GM12878 (cell line): ENCODE measurements around the gene ADCY9. TPM values are rescaled to one million over a fixed set of nuclear protein-coding genes. Genes with fewer than 3 reads are reported as not detected.

Experiments used
- ATAC-seq: fragments of 200-7000 bp; cut with Tn5 transposase; 3 replicates; pipeline ENCODE4 v1.9.1; 2020; ENCODE audit warnings: mild to moderate bottlenecking, moderate library complexity
- BruUV-seq: library from RNA; stranded (reverse); fragments of 400-500 nt; replicated peaks from 2 replicates; lab custom pipeline; 2021; lab: Mats Ljungman, UMichigan
- CTCF ChIA-PET: fragments of 300-600 bp; sonication (Branson Sonifier 250); formaldehyde crosslinking; extraction: SDS; loops from one replicate; lab custom pipeline; 2021; ENCODE audit warnings: inconsistent platforms; lab: Yijun Ruan, JAX
- POLR2A ChIA-PET: fragments of 350-600 bp; formaldehyde crosslinking; extraction: SDS; loops from one replicate; lab custom pipeline; 2021; ENCODE audit warnings: inconsistent platforms; lab: Charles Lee
- RAD21 ChIA-PET: fragments of 300-600 bp; sonication (Branson Sonifier 250); formaldehyde crosslinking; loops from one replicate; lab custom pipeline; 2023; ENCODE audit warnings: antibody characterized with exemption; ENCODE audit not compliant: unreplicated experiment; lab: Charles Lee
- SMC1A ChIA-PET: fragments of 300-600 bp; sonication (Branson Sonifier 250); formaldehyde crosslinking; loops from one replicate; lab custom pipeline; 2023; ENCODE audit not compliant: unreplicated experiment, uncharacterized antibody; lab: Charles Lee
- DNase-seq: peaks from one replicate; pipeline ENCODE4 v3.0.0-alpha.2; 2011; ENCODE audit warnings: low read depth, low spot score
- FAIRE-seq: peaks from 3 replicates; lab custom pipeline; 2011; peaks lifted over from hg19 to GRCh38; lab: Jason Lieb, UNC
- H2AFZ ChIP-seq: 2 replicates; pipeline ENCODE4 v1.6.0; 2011; ENCODE audit warnings: low read depth, low read length, control low read depth; ENCODE audit not compliant: control insufficient read depth
- H3K27ac ChIP-seq: 2 replicates; pipeline ENCODE4 v1.5.1; 2011; ENCODE audit warnings: control low read depth; ENCODE audit not compliant: control insufficient read depth, insufficient read depth
- H3K27me3 ChIP-seq, 2 experiments: replicated peaks in 1 of 2; 2 replicates each; pipeline versions ENCODE4 v1.6.0 to v1.6.1; 2011; ENCODE audit warnings: low read length in 1 of 2; ENCODE audit not compliant: control insufficient read depth in 2 of 2, insufficient read depth in 2 of 2
- H3K36me3 ChIP-seq, 2 experiments: 2 replicates each; pipeline ENCODE4 v1.5.1; 2011; ENCODE audit warnings: low read length in 1 of 2; ENCODE audit not compliant: control insufficient read depth in 2 of 2, insufficient read depth in 2 of 2
- H3K4me1 ChIP-seq: 2 replicates; pipeline ENCODE4 v1.6.1; 2011; ENCODE audit warnings: mild to moderate bottlenecking, low read length, moderate library complexity, mixed read lengths; ENCODE audit not compliant: control insufficient read depth, insufficient read depth
- H3K4me2 ChIP-seq: 2 replicates; pipeline ENCODE4 v1.6.0; 2011; ENCODE audit warnings: control low read depth; ENCODE audit not compliant: control insufficient read depth, insufficient read depth
- H3K4me3 ChIP-seq: fragments of 200-600 bp; sonication (generic); 2 replicates; pipeline ENCODE4 v1.5.1; 2016
- H3K79me2 ChIP-seq: 2 replicates; pipeline ENCODE4 v1.6.0; 2011; ENCODE audit warnings: low read length; ENCODE audit not compliant: control insufficient read depth, insufficient read depth
- H3K9ac ChIP-seq: 2 replicates; pipeline ENCODE4 v1.8.0; 2011; ENCODE audit warnings: low read length, control low read depth, mixed read lengths; ENCODE audit not compliant: control insufficient read depth, insufficient read depth
- H3K9me3 ChIP-seq: replicated peaks from 3 replicates; pipeline ENCODE4 v1.5.1; 2011; ENCODE audit warnings: mild to moderate bottlenecking, low read length; ENCODE audit not compliant: control insufficient read depth, insufficient read depth
- H4K20me1 ChIP-seq: 2 replicates; pipeline ENCODE4 v1.6.0; 2011; ENCODE audit not compliant: control insufficient read depth, insufficient read depth
- KAT2A ChIP-seq: conservative IDR thresholded peaks from 2 replicates; pipeline ENCODE4 v1.6.1; 2011; ENCODE audit warnings: low read depth, low read length; ENCODE audit not compliant: control insufficient read depth
- TCF12 ChIP-seq: IDR thresholded peaks from 2 replicates; pipeline ENCODE4 v1.6.1; 2011; ENCODE audit warnings: low read depth, mild to moderate bottlenecking, low read length
- ZNF274 ChIP-seq: IDR thresholded peaks from one replicate; pipeline ENCODE4 v1.8.0; 2011; ENCODE audit not compliant: insufficient read length, insufficient read depth
- WGBS: methylation state at CpG from one replicate; pipeline ENCODE4 v1.1.6; 2016; ENCODE audit warnings: low lambda C conversion rate; ENCODE audit not compliant: insufficient replicate concordance, insufficient coverage; ENCODE audit errors: missing lambda C conversion rate; 5-methylcytosine and 5-hydroxymethylcytosine counted together
- in situ Hi-C: fragments of 300-500 bp; cut with MboI; formaldehyde crosslinking; loops from 9 replicates; pipeline ENCODE4 v1.14.3; 2018; ENCODE audit warnings: mixed read lengths
- intact Hi-C: fragments of 100-400 bp; cut with micrococcal nuclease; formaldehyde crosslinking; loops from one replicate; pipeline ENCODE4 v1.14.2; 2022; ENCODE audit not compliant: unreplicated experiment
- polyA plus RNA-seq, 11 experiments: library from polyadenylated mRNA; depleted of rRNA in 4 of 11; unstranded in 6 of 11; stranded (reverse) in 5 of 11; fragments of >200 nt; fragmentation: Nextera tagmentation in 4 of 11; fragmentation: Illumina TruSeq in 1 of 11; extraction: Ambion mirVana in 4 of 11; extraction: Trizol in 1 of 11; gene quantifications; 1 replicate in 1 of 11; 2 replicates in 10 of 11; pipeline versions ENCODE4 v1.2.1 to v1.2.3, GENCODE V29; 2011 to 2016; ENCODE audit warnings: inconsistent platforms in 2 of 11, missing spikeins in 2 of 11, low read depth in 1 of 11
- total RNA-seq, 4 experiments: library from RNA; depleted of rRNA in 3 of 4; stranded (reverse); fragments of >200 nt in 3 of 4; fragmentation: Illumina TruSeq in 1 of 4; extraction: Trizol in 1 of 4; gene quantifications; 2 replicates each; pipeline versions ENCODE4 v1.2.1 to v1.2.3, GENCODE V29; 2013 to 2021
- TF ChIP-seq, protein P1 (sequence below): IDR thresholded peaks from 2 replicates; pipeline ENCODE4 v1.6.1; 2012; ENCODE audit warnings: low read length, inconsistent platforms
- TF ChIP-seq, protein P2 (sequence below): IDR thresholded peaks from 2 replicates; pipeline ENCODE4 v1.6.1; 2011; ENCODE audit warnings: borderline replicate concordance, low read depth, mild to moderate bottlenecking, moderate library complexity, mixed read lengths, low read length; ENCODE audit not compliant: insufficient read depth; ENCODE audit errors: extremely low read length
- TF ChIP-seq, protein P3 (sequence below): IDR thresholded peaks from 2 replicates; pipeline ENCODE4 v1.6.1; 2012; ENCODE audit warnings: mild to moderate bottlenecking, low read depth, low read length

Gene ADCY9
- total and polyA plus RNA-seq, 10 of the 15 experiments (the other 5 are each of a cell fraction or from before 2014, with no cell fraction given): 0.09 to 0.41 (median 0.15) TPM; not detected in 3

DNA sequence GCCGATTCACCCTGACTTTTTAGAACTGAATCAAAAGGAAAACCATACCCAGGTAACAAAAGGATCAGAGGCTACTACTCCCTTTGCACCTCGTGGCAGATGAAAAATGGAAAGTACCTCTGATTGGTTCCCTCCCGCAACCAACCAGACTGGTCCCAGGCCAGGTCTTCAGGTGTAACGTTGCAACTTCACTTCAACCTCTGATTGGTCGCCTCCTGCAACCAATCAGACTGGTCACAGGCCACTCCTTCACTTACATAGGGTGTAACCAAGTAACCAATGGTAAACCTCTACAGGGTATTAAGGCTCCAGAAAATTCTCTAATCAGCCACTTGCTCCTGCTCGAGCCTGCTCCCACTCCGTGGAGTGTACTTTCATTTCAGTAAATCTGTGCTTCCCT lies 89.4 kb downstream of the ADCY9 start:
- in situ Hi-C loops: no loop called here
- no peaks in the 10 kb centered on the region; the same call in 2 of the 3 replicates for H3K9me3 ChIP-seq
- H3K36me3 ChIP-seq: no peaks in the 10 kb centered on the region
- BruUV-seq: no TSS peak
- ChIA-PET RAD21 (no interaction called here), CTCF (no interaction called here), SMC1A (no interaction called here), POLR2A (no interaction called here)
- no peak overlapping the region for H3K27ac ChIP-seq
- H3K79me2 ChIP-seq: no peaks in the 10 kb centered on the region
- WGBS: 49% methylated on average over 7 of the region's 7 CpGs
- no peak overlapping the region for H3K9ac ChIP-seq
- intact Hi-C loops: no loop called here
- no peak overlapping the region for H3K4me2 ChIP-seq
- H3K4me3 ChIP-seq: no peak overlapping the region
- H4K20me1 ChIP-seq: no peaks in the 10 kb centered on the region
- FAIRE-seq: no peak
- DNase-seq: no peak
- H3K4me1 ChIP-seq: no peaks in the 10 kb centered on the region
- no peak for TF ChIP-seq TCF12
- TF ChIP-seq, protein P1, sequence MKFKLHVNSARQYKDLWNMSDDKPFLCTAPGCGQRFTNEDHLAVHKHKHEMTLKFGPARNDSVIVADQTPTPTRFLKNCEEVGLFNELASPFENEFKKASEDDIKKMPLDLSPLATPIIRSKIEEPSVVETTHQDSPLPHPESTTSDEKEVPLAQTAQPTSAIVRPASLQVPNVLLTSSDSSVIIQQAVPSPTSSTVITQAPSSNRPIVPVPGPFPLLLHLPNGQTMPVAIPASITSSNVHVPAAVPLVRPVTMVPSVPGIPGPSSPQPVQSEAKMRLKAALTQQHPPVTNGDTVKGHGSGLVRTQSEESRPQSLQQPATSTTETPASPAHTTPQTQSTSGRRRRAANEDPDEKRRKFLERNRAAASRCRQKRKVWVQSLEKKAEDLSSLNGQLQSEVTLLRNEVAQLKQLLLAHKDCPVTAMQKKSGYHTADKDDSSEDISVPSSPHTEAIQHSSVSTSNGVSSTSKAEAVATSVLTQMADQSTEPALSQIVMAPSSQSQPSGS: no peak
- no peak for TF ChIP-seq ZNF274
- TF ChIP-seq, protein P2, sequence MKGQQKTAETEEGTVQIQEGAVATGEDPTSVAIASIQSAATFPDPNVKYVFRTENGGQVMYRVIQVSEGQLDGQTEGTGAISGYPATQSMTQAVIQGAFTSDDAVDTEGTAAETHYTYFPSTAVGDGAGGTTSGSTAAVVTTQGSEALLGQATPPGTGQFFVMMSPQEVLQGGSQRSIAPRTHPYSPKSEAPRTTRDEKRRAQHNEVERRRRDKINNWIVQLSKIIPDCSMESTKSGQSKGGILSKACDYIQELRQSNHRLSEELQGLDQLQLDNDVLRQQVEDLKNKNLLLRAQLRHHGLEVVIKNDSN: no peak
- no peak for TF ChIP-seq KAT2A
- TF ChIP-seq, protein P3, sequence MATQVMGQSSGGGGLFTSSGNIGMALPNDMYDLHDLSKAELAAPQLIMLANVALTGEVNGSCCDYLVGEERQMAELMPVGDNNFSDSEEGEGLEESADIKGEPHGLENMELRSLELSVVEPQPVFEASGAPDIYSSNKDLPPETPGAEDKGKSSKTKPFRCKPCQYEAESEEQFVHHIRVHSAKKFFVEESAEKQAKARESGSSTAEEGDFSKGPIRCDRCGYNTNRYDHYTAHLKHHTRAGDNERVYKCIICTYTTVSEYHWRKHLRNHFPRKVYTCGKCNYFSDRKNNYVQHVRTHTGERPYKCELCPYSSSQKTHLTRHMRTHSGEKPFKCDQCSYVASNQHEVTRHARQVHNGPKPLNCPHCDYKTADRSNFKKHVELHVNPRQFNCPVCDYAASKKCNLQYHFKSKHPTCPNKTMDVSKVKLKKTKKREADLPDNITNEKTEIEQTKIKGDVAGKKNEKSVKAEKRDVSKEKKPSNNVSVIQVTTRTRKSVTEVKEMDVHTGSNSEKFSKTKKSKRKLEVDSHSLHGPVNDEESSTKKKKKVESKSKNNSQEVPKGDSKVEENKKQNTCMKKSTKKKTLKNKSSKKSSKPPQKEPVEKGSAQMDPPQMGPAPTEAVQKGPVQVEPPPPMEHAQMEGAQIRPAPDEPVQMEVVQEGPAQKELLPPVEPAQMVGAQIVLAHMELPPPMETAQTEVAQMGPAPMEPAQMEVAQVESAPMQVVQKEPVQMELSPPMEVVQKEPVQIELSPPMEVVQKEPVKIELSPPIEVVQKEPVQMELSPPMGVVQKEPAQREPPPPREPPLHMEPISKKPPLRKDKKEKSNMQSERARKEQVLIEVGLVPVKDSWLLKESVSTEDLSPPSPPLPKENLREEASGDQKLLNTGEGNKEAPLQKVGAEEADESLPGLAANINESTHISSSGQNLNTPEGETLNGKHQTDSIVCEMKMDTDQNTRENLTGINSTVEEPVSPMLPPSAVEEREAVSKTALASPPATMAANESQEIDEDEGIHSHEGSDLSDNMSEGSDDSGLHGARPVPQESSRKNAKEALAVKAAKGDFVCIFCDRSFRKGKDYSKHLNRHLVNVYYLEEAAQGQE: no peak
- no peak overlapping the region for H2AFZ ChIP-seq
- ATAC-seq: no peak
- H3K27me3 ChIP-seq: no peaks in the 10 kb centered on the region
